H1 (cell line): ENCODE data around the gene COL16A1. TPM values are rescaled to one million over a fixed set of nuclear protein-coding genes. Genes with fewer than 3 reads are reported as not detected.

Source experiments
- CTCF ChIA-PET: fragments of 300-600 bp; sonication (Branson Sonifier 250); formaldehyde crosslinking; loops from one replicate; lab custom pipeline; 2021; ENCODE audit not compliant: partially characterized antibody; lab: Charles Lee
- POLR2A ChIA-PET: fragments of 300-600 bp; sonication (Branson Sonifier 250); formaldehyde crosslinking; loops from one replicate; lab custom pipeline; 2021; ENCODE audit warnings: inconsistent platforms; ENCODE audit not compliant: partially characterized antibody; lab: Charles Lee
- DNase-seq, 2 experiments: peaks; one replicate each; pipeline versions ENCODE4 v3.0.0 to v3.0.0-alpha.2; 2010 to 2022; ENCODE audit warnings: low spot score in 2 of 2, low read depth in 1 of 2, mixed read lengths in 1 of 2
- FAIRE-seq: peaks from 2 replicates; lab custom pipeline; 2011; peaks lifted over from hg19 to GRCh38; lab: Jason Lieb, UNC
- H2AFZ ChIP-seq: 2 replicates; pipeline ENCODE4 v1.8.1; 2012; ENCODE audit warnings: low read length, inconsistent platforms
- H2AK5ac ChIP-seq: 2 replicates; pipeline ENCODE4 v1.6.1; 2013; ENCODE audit warnings: low read depth, low read length
- H2BK120ac ChIP-seq: replicated peaks from 2 replicates; pipeline ENCODE3; 2013; ENCODE audit warnings: low read depth, low read length, inconsistent platforms
- H2BK12ac ChIP-seq: 2 replicates; pipeline ENCODE4 v1.6.1; 2013; ENCODE audit warnings: low read depth, low read length
- H2BK15ac ChIP-seq: 2 replicates; pipeline ENCODE4 v1.6.1; 2013; ENCODE audit warnings: low read length
- H2BK20ac ChIP-seq: 2 replicates; pipeline ENCODE4 v1.6.1; 2013; ENCODE audit warnings: low read length
- H2BK5ac ChIP-seq: 2 replicates; pipeline ENCODE4 v1.6.1; 2013; ENCODE audit warnings: low read depth, low read length
- H3K14ac ChIP-seq: 2 replicates; pipeline ENCODE4 v1.6.1; 2013; ENCODE audit warnings: inconsistent platforms; ENCODE audit not compliant: insufficient read length
- H3K18ac ChIP-seq: 2 replicates; pipeline ENCODE4 v1.6.1; 2013; ENCODE audit warnings: low read length; ENCODE audit errors: extremely low read depth
- H3K23ac ChIP-seq: 2 replicates; pipeline ENCODE4 v1.6.1; 2013; ENCODE audit warnings: inconsistent platforms; ENCODE audit not compliant: insufficient read length
- H3K23me2 ChIP-seq: 2 replicates; pipeline ENCODE4 v1.6.1; 2013; ENCODE audit warnings: low read depth, low read length
- H3K27ac ChIP-seq: 2 replicates; pipeline ENCODE4 v1.6.1; 2011; ENCODE audit warnings: low read depth, low read length, inconsistent platforms
- H3K27me3 ChIP-seq, 4 experiments: replicated peaks in 1 of 4; 1 replicate in 1 of 4; 2 replicates in 3 of 4; pipeline versions ENCODE4 v1.6.1 to v1.8.1; 2011 to 2013; ENCODE audit warnings: low read length in 3 of 4, mild to moderate bottlenecking in 3 of 4, inconsistent platforms in 2 of 4, mixed read lengths in 2 of 4, moderate library complexity in 1 of 4; ENCODE audit not compliant: control insufficient read depth in 3 of 4, insufficient read depth in 3 of 4; ENCODE audit errors: extremely low read depth in 1 of 4
- H3K36me3 ChIP-seq, 4 experiments: 2 replicates each; pipeline versions ENCODE4 v1.6.1 to v1.8.1; 2011 to 2013; ENCODE audit warnings: mild to moderate bottlenecking in 4 of 4, low read length in 3 of 4, moderate library complexity in 2 of 4, control low read depth in 1 of 4, inconsistent platforms in 1 of 4; ENCODE audit not compliant: insufficient read depth in 4 of 4, control insufficient read depth in 2 of 4
- H3K4ac ChIP-seq: replicated peaks from 2 replicates; pipeline ENCODE3; 2013; ENCODE audit warnings: low read length, low read depth, mixed read lengths, inconsistent platforms; ENCODE audit not compliant: insufficient read length
- H3K4me1 ChIP-seq, 4 experiments: replicated peaks in 1 of 4; 1 replicate in 1 of 4; 2 replicates in 3 of 4; pipeline versions ENCODE4 v1.6.1 to v1.8.1; 2011 to 2013; ENCODE audit warnings: low read length in 3 of 4, inconsistent platforms in 2 of 4, mixed read lengths in 1 of 4; ENCODE audit not compliant: insufficient read depth in 4 of 4, control insufficient read depth in 3 of 4
- H3K4me2 ChIP-seq, 2 experiments: 2 replicates each; pipeline versions ENCODE4 v1.6.1 to v1.8.1; 2011 to 2013; ENCODE audit warnings: low read depth in 2 of 2, low read length in 2 of 2, control low read depth in 1 of 2, inconsistent platforms in 1 of 2, mild to moderate bottlenecking in 1 of 2; ENCODE audit not compliant: insufficient read depth in 1 of 2
- H3K4me3 ChIP-seq, 4 experiments: fragments of 200-600, 300-600 bp in 1 of 4; sonication (generic), shearing (Covaris generic), sonication (Bioruptor Twin) in 1 of 4; 2 replicates each; pipeline versions ENCODE4 v1.5.1 to v1.8.1; 2011 to 2016; ENCODE audit warnings: low read length in 4 of 4, low read depth in 3 of 4, control low read depth in 2 of 4, inconsistent platforms in 2 of 4, mild to moderate bottlenecking in 2 of 4, mixed read lengths in 1 of 4, moderate library complexity in 1 of 4; ENCODE audit not compliant: insufficient read depth in 2 of 4; ENCODE audit errors: extremely low read depth in 1 of 4
- H3K56ac ChIP-seq: replicated peaks from 2 replicates; pipeline ENCODE3; 2013; ENCODE audit warnings: low read depth, mild to moderate bottlenecking, mixed read lengths, low read length, inconsistent platforms; ENCODE audit not compliant: insufficient read length
- H3K79me1 ChIP-seq: 2 replicates; pipeline ENCODE4 v1.6.1; 2013; ENCODE audit warnings: low read depth, low read length, control low read depth
- H3K79me2 ChIP-seq, 2 experiments: 2 replicates each; pipeline versions ENCODE4 v1.6.1 to v1.8.1; 2012 to 2013; ENCODE audit warnings: low read length in 2 of 2, mild to moderate bottlenecking in 2 of 2, inconsistent platforms in 1 of 2; ENCODE audit not compliant: insufficient read depth in 2 of 2, control insufficient read depth in 1 of 2
- H3K9ac ChIP-seq, 4 experiments: replicated peaks in 1 of 4; 1 replicate in 1 of 4; 2 replicates in 3 of 4; pipeline versions ENCODE4 v1.6.1 to v1.8.1; 2011 to 2013; ENCODE audit warnings: low read depth in 3 of 4, low read length in 3 of 4, control low read depth in 2 of 4, mild to moderate bottlenecking in 2 of 4, moderate library complexity in 2 of 4, inconsistent platforms in 1 of 4; ENCODE audit errors: extremely low read depth in 1 of 4
- H3K9me3 ChIP-seq, 2 experiments: 2 replicates each; pipeline versions ENCODE4 v1.6.1 to v1.8.1; 2012 to 2013; ENCODE audit warnings: mild to moderate bottlenecking in 2 of 2, moderate library complexity in 2 of 2, control low read depth in 1 of 2, inconsistent platforms in 1 of 2, low read depth in 1 of 2, low read length in 1 of 2, mixed read lengths in 1 of 2; ENCODE audit not compliant: insufficient read depth in 2 of 2
- H4K20me1 ChIP-seq, 2 experiments: replicated peaks in 1 of 2; 2 replicates each; pipeline versions ENCODE3 to v1.8.1; 2011 to 2013; ENCODE audit warnings: inconsistent platforms in 2 of 2, low read length in 2 of 2, mild to moderate bottlenecking in 1 of 2; ENCODE audit not compliant: insufficient read depth in 2 of 2, control insufficient read depth in 1 of 2
- H4K5ac ChIP-seq: 2 replicates; pipeline ENCODE4 v1.6.1; 2013; ENCODE audit warnings: low read length, low read depth, mixed read lengths, inconsistent platforms; ENCODE audit not compliant: insufficient read length
- H4K8ac ChIP-seq: 2 replicates; pipeline ENCODE4 v1.8.0; 2013; ENCODE audit warnings: mild to moderate bottlenecking, moderate library complexity, low read length, inconsistent platforms; ENCODE audit not compliant: insufficient read depth; ENCODE audit errors: extremely low read depth
- H4K91ac ChIP-seq: replicated peaks from 2 replicates; pipeline ENCODE3; 2013; ENCODE audit warnings: low read length, mixed read lengths, inconsistent platforms; ENCODE audit not compliant: insufficient read length
- CREB1 ChIP-seq: IDR thresholded peaks from 2 replicates; pipeline ENCODE4 v1.6.1; 2012; ENCODE audit warnings: inconsistent platforms
- CTBP2 ChIP-seq: IDR thresholded peaks from 2 replicates; pipeline ENCODE4 v1.7.0; 2011; ENCODE audit warnings: borderline replicate concordance, mild to moderate bottlenecking, moderate library complexity, mixed read lengths, low read length; ENCODE audit not compliant: insufficient read depth, insufficient read length
- FOSL1 ChIP-seq: IDR thresholded peaks from 2 replicates; pipeline ENCODE4 v1.6.1; 2011; ENCODE audit warnings: mild to moderate bottlenecking, low read depth, low read length, moderate library complexity; ENCODE audit not compliant: insufficient read depth
- KDM4A ChIP-seq: IDR thresholded peaks from one replicate; pipeline ENCODE4 v1.7.1; 2012; ENCODE audit warnings: low read depth, mild to moderate bottlenecking, moderate library complexity, low read length, inconsistent platforms; ENCODE audit not compliant: severe bottlenecking
- NANOG ChIP-seq: IDR thresholded peaks from 2 replicates; pipeline ENCODE4 v1.6.1; 2011; ENCODE audit warnings: low read length, low read depth, mild to moderate bottlenecking, inconsistent platforms; ENCODE audit not compliant: insufficient read depth, poor library complexity, severe bottlenecking
- PHF8 ChIP-seq: fragments of 200-600 bp; sonication (generic); conservative IDR thresholded peaks from 2 replicates; pipeline ENCODE4 v1.7.1; 2012; ENCODE audit warnings: low read depth, mild to moderate bottlenecking, inconsistent platforms, low read length, moderate library complexity
- RBBP5 ChIP-seq: IDR thresholded peaks from 2 replicates; pipeline ENCODE4 v1.7.1; 2012; ENCODE audit warnings: low read depth, mild to moderate bottlenecking, inconsistent platforms, low read length, moderate library complexity, borderline replicate concordance
- RXRA ChIP-seq: IDR thresholded peaks from 2 replicates; pipeline ENCODE4 v1.6.1; 2011; ENCODE audit warnings: low read depth, mild to moderate bottlenecking, low read length, moderate library complexity; ENCODE audit not compliant: insufficient read depth
- SIX5 ChIP-seq: IDR thresholded peaks from 2 replicates; pipeline ENCODE4 v1.6.1; 2011; ENCODE audit warnings: mild to moderate bottlenecking, low read depth, low read length
- SP1 ChIP-seq: IDR thresholded peaks from 2 replicates; pipeline ENCODE4 v1.6.1; 2011; ENCODE audit warnings: low read depth, low read length
- SP4 ChIP-seq: IDR thresholded peaks from 2 replicates; pipeline ENCODE4 v1.6.1; 2012; ENCODE audit warnings: low read length, inconsistent platforms
- SRF ChIP-seq: IDR thresholded peaks from 2 replicates; pipeline ENCODE4 v1.6.1; 2011; ENCODE audit warnings: mild to moderate bottlenecking, low read depth, low read length, moderate library complexity
- TBP ChIP-seq: IDR thresholded peaks from 2 replicates; pipeline ENCODE4 v1.6.1; 2011; ENCODE audit warnings: low read depth, low read length, improper control_type of control experiment
- YY1 ChIP-seq: IDR thresholded peaks from 2 replicates; pipeline ENCODE4 v1.6.1; 2011; ENCODE audit warnings: low read depth, mild to moderate bottlenecking, low read length
- WGBS, 2 experiments: shearing (Covaris generic) in 1 of 2; methylation state at CpG; one replicate each; pipeline versions ENCODE4 v1.1.6 to v1.1.7; 2013 to 2015; ENCODE audit warnings: low lambda C conversion rate in 2 of 2, mixed read lengths in 2 of 2, inconsistent platforms in 1 of 2, low coverage in 1 of 2, missing lambda C conversion rate in 1 of 2; ENCODE audit not compliant: insufficient replicate concordance in 2 of 2, insufficient coverage in 1 of 2, insufficient read length in 1 of 2; ENCODE audit errors: extremely low coverage in 1 of 2, missing lambda C conversion rate in 1 of 2; 5-methylcytosine and 5-hydroxymethylcytosine counted together
- polyA plus RNA-seq, 7 experiments: library from polyadenylated mRNA; depleted of rRNA in 3 of 7; stranded (reverse) in 5 of 7; unstranded in 2 of 7; fragments of >200 nt in 5 of 7; fragments of 200-250 nt in 2 of 7; gene quantifications; 1 replicate in 5 of 7; 2 replicates in 1 of 7; 4 replicates in 1 of 7; pipeline versions ENCODE4 v1.2.1 to v1.2.3, GENCODE V29; 2011 to 2013; ENCODE audit warnings: missing spikeins in 2 of 7, mixed read lengths in 2 of 7
- total RNA-seq: library from RNA; stranded (reverse); fragmentation: NEBNext Ultra II Directional; extraction: Animal tissue kit (Norgen Biotek cat#: 25700); gene quantifications from 2 replicates; pipeline ENCODE4 v1.2.1, GENCODE V29; 2021
- TF ChIP-seq, protein P1 (sequence below): IDR thresholded peaks from 2 replicates; pipeline ENCODE4 v1.6.1; 2012; ENCODE audit warnings: inconsistent platforms

Gene COL16A1
- total and polyA plus RNA-seq, 2 of the 8 experiments (the other 6 are each of a cell fraction or from before 2014, with no cell fraction given): 2.0 to 10.5 TPM

DNA sequence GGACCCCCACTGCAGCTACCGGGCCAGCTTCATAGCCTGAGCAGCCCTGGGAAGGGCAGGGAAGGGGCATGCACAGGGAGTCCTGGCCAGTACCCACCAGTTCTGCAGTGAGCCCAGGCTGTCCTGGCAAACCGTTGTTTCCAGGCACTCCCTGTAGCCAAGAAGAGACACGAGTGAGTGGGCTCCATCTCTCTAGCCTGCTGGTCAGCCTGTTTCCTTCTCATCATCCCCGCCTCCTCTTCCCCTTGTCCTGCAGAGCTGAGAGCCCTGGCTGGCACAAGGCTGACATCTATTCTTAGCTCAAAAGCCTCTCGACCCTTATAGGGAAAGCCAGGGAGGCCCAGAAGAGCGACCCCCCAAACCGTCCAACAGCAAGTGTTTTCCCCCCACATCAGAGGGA is 28.7 kb downstream of the COL16A1 start:
- TF ChIP-seq SP1: no peak
- TF ChIP-seq, protein P1, sequence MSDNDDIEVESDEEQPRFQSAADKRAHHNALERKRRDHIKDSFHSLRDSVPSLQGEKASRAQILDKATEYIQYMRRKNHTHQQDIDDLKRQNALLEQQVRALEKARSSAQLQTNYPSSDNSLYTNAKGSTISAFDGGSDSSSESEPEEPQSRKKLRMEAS: no peak
- no peak for TF ChIP-seq KDM4A
- TF ChIP-seq PHF8: no peak
- no peak for TF ChIP-seq CTBP2
- TF ChIP-seq FOSL1: no peak
- TF ChIP-seq CREB1: no peak
- no peak for TF ChIP-seq SRF
- no peak for TF ChIP-seq YY1
- TF ChIP-seq SP4: no peak
- TF ChIP-seq RBBP5: no peak
- TF ChIP-seq SIX5: no peak
- no peak for TF ChIP-seq NANOG
- no peak for TF ChIP-seq RXRA
- no peak for TF ChIP-seq TBP
- Histone ChIP-seq H2AFZ (no peak overlapping the region), H4K20me1 (peaks cover 0 to 1% of the 10 kb centered on the region in 2 experiments), H4K5ac (no peak overlapping the region), H3K36me3 (no peaks in the 10 kb centered on the region), H3K23ac (no peak overlapping the region), H2BK120ac (no peak overlapping the region), H3K14ac (no peak overlapping the region), H3K4ac (no peak overlapping the region), H4K91ac (peak overlapping the region; percentile 33), H3K27me3 (no peaks in the 10 kb centered on the region), H2BK12ac (no peak overlapping the region), H3K23me2 (no peaks in the 10 kb centered on the region), H3K4me1 (peaks cover 0 to 4% (median 3%) of the 10 kb centered on the region in 4 experiments; a peak in 4 of 7 replicates), H3K9me3 (no peaks in the 10 kb centered on the region), H3K27ac (no peak overlapping the region), H3K79me2 (no peaks in the 10 kb centered on the region), H3K9ac (no peak overlapping the region), H2BK20ac (no peak overlapping the region), H3K4me2 (no peak overlapping the region), H3K18ac (no peak overlapping the region), H3K4me3 (no peak overlapping the region), H2AK5ac (no peak overlapping the region), H2BK15ac (no peak overlapping the region), H3K56ac (no peak overlapping the region), H3K79me1 (no peaks in the 10 kb centered on the region), H2BK5ac (no peak overlapping the region), H4K8ac (no peak overlapping the region; the same call in 1 of the 2 replicates)
- FAIRE-seq (no peak), DNase-seq (no peak)
- ChIA-PET CTCF (interaction anchor here (0.6 to 24.1 kb wide), 9 partner anchors 7 to 114 kb away, joined by 3 to 370 read pairs (median 8); partner anchors contain the start of gene COL16A1), POLR2A (interaction anchor here (1.1 to 1.6 kb wide), 3 partner anchors 13 to 267 kb away, joined by 3 to 5 read pairs (median 4); no protein-coding TSS in a partner anchor)
- 81% methylated on average over 7 of the region's 7 CpGs; no CpG with 5 or more reads in 1 of the 2 experiments for WGBS, 2 experiments
